Panc1 (cell line): ENCODE data around the gene PRKAG3.

Experiments used
- CTCF ChIP-seq: fragments of 450-650 bp; IDR thresholded peaks from 2 replicates; pipeline ENCODE4 v1.5.1; 2017; ENCODE audit warnings: mild to moderate bottlenecking
- POLR2AphosphoS5 ChIP-seq: IDR thresholded peaks from 2 replicates; pipeline ENCODE4 v1.6.1; 2012; ENCODE audit warnings: mild to moderate bottlenecking, low read depth, low read length, moderate library complexity
- REST ChIP-seq, 2 experiments: IDR thresholded peaks; 2 replicates each; pipeline ENCODE4 v1.6.1; 2011 to 2012; ENCODE audit warnings: low read depth in 2 of 2, control low read depth in 1 of 2, low read length in 1 of 2, mild to moderate bottlenecking in 1 of 2, moderate library complexity in 1 of 2; ENCODE audit not compliant: insufficient read depth in 1 of 2
- SIN3A ChIP-seq: IDR thresholded peaks from 2 replicates; pipeline ENCODE4 v1.6.1; 2012; ENCODE audit warnings: low read depth, mild to moderate bottlenecking, low read length, moderate library complexity, borderline replicate concordance; ENCODE audit not compliant: insufficient read depth

GRCh38 chr2:218821605-218822211, 9.9 kb downstream of the PRKAG3 start:
- no peak for TF ChIP-seq CTCF
- TF ChIP-seq SIN3A, result no peak
- no peak for TF ChIP-seq REST (IDR thresholded peaks at IDR 0.05; ENCODE audit: insufficient read depth in 1 of 2, low read depth in 2 of 2, low read length in 1 of 2)
- TF ChIP-seq POLR2AphosphoS5, result no peak
